Measurements from ENCODE around the gene LRRC32. TPM values are rescaled to one million over a fixed set of nuclear protein-coding genes. Genes with fewer than 3 reads are reported as not detected.

Gene LRRC32
- total and polyA plus RNA-seq, 10 of the 15 experiments (the other 5 are each of a cell fraction or from before 2014, with no cell fraction given) = 0.56 to 20.8 (median 7.4) TPM

DNA sequence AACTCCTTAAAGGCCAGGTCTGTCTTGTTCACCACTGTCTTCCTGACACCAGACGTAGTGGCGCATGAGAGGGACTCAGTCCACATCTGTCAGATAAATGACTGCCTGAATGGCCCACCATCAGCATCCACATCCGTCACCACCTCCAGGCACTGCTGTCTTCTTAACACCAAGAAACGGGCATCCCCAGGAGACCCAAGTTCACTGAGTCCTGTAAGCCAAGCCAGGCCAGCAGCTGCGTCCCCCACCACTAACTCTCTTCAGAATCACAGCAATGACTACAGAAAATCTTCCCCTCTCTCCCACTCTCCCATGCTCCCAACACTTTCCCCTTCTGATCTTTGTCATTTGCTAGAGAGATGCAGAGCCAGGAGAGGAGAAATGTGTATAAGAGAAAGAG lies 47.3 kb upstream of the LRRC32 start:
- intact Hi-C loops (cut with micrococcal nuclease; ENCODE audit: unreplicated experiment) = no loop called here
- TF ChIP-seq, protein P1, sequence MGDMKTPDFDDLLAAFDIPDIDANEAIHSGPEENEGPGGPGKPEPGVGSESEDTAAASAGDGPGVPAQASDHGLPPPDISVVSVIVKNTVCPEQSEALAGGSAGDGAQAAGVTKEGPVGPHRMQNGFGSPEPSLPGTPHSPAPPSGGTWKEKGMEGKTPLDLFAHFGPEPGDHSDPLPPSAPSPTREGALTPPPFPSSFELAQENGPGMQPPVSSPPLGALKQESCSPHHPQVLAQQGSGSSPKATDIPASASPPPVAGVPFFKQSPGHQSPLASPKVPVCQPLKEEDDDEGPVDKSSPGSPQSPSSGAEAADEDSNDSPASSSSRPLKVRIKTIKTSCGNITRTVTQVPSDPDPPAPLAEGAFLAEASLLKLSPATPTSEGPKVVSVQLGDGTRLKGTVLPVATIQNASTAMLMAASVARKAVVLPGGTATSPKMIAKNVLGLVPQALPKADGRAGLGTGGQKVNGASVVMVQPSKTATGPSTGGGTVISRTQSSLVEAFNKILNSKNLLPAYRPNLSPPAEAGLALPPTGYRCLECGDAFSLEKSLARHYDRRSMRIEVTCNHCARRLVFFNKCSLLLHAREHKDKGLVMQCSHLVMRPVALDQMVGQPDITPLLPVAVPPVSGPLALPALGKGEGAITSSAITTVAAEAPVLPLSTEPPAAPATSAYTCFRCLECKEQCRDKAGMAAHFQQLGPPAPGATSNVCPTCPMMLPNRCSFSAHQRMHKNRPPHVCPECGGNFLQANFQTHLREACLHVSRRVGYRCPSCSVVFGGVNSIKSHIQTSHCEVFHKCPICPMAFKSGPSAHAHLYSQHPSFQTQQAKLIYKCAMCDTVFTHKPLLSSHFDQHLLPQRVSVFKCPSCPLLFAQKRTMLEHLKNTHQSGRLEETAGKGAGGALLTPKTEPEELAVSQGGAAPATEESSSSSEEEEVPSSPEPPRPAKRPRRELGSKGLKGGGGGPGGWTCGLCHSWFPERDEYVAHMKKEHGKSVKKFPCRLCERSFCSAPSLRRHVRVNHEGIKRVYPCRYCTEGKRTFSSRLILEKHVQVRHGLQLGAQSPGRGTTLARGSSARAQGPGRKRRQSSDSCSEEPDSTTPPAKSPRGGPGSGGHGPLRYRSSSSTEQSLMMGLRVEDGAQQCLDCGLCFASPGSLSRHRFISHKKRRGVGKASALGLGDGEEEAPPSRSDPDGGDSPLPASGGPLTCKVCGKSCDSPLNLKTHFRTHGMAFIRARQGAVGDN (IDR thresholded peaks at IDR 0.05) = no peak
- TF ChIP-seq MEF2A (IDR thresholded peaks at IDR 0.05; ENCODE audit: insufficient read depth, low read depth, low read length) (no peak), ZNF24 (IDR thresholded peaks at IDR 0.05) (no peak), RBBP5 (conservative IDR thresholded peaks at IDR 0.05) (no peak), RCOR1 (conservative IDR thresholded peaks at IDR 0.05; ENCODE audit: low read depth, low read length) (no peak), ZNF622 (IDR thresholded peaks at IDR 0.05) (no peak), SUPT20H (IDR thresholded peaks at IDR 0.05; ENCODE audit: borderline replicate concordance, control insufficient read depth, low read depth, low read length) (no peak), ZZZ3 (IDR thresholded peaks at IDR 0.05; ENCODE audit: control insufficient read depth, insufficient read length, low read depth) (no peak), TCF3 (IDR thresholded peaks at IDR 0.05; ENCODE audit: borderline replicate concordance, insufficient read depth, low read depth, low read length) (no peak)
- TF ChIP-seq, protein P2, sequence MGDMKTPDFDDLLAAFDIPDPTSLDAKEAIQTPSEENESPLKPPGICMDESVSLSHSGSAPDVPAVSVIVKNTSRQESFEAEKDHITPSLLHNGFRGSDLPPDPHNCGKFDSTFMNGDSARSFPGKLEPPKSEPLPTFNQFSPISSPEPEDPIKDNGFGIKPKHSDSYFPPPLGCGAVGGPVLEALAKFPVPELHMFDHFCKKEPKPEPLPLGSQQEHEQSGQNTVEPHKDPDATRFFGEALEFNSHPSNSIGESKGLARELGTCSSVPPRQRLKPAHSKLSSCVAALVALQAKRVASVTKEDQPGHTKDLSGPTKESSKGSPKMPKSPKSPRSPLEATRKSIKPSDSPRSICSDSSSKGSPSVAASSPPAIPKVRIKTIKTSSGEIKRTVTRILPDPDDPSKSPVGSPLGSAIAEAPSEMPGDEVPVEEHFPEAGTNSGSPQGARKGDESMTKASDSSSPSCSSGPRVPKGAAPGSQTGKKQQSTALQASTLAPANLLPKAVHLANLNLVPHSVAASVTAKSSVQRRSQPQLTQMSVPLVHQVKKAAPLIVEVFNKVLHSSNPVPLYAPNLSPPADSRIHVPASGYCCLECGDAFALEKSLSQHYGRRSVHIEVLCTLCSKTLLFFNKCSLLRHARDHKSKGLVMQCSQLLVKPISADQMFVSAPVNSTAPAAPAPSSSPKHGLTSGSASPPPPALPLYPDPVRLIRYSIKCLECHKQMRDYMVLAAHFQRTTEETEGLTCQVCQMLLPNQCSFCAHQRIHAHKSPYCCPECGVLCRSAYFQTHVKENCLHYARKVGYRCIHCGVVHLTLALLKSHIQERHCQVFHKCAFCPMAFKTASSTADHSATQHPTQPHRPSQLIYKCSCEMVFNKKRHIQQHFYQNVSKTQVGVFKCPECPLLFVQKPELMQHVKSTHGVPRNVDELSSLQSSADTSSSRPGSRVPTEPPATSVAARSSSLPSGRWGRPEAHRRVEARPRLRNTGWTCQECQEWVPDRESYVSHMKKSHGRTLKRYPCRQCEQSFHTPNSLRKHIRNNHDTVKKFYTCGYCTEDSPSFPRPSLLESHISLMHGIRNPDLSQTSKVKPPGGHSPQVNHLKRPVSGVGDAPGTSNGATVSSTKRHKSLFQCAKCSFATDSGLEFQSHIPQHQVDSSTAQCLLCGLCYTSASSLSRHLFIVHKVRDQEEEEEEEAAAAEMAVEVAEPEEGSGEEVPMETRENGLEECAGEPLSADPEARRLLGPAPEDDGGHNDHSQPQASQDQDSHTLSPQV (IDR thresholded peaks at IDR 0.05) = no peak
- TF ChIP-seq, protein P3, sequence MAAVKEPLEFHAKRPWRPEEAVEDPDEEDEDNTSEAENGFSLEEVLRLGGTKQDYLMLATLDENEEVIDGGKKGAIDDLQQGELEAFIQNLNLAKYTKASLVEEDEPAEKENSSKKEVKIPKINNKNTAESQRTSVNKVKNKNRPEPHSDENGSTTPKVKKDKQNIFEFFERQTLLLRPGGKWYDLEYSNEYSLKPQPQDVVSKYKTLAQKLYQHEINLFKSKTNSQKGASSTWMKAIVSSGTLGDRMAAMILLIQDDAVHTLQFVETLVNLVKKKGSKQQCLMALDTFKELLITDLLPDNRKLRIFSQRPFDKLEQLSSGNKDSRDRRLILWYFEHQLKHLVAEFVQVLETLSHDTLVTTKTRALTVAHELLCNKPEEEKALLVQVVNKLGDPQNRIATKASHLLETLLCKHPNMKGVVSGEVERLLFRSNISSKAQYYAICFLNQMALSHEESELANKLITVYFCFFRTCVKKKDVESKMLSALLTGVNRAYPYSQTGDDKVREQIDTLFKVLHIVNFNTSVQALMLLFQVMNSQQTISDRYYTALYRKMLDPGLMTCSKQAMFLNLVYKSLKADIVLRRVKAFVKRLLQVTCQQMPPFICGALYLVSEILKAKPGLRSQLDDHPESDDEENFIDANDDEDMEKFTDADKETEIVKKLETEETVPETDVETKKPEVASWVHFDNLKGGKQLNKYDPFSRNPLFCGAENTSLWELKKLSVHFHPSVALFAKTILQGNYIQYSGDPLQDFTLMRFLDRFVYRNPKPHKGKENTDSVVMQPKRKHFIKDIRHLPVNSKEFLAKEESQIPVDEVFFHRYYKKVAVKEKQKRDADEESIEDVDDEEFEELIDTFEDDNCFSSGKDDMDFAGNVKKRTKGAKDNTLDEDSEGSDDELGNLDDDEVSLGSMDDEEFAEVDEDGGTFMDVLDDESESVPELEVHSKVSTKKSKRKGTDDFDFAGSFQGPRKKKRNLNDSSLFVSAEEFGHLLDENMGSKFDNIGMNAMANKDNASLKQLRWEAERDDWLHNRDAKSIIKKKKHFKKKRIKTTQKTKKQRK (IDR thresholded peaks at IDR 0.05; ENCODE audit: low read depth, low read length) = no peak
- TF ChIP-seq, protein P4, sequence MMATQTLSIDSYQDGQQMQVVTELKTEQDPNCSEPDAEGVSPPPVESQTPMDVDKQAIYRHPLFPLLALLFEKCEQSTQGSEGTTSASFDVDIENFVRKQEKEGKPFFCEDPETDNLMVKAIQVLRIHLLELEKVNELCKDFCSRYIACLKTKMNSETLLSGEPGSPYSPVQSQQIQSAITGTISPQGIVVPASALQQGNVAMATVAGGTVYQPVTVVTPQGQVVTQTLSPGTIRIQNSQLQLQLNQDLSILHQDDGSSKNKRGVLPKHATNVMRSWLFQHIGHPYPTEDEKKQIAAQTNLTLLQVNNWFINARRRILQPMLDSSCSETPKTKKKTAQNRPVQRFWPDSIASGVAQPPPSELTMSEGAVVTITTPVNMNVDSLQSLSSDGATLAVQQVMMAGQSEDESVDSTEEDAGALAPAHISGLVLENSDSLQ (IDR thresholded peaks at IDR 0.05) = no peak

More for the DNA sequence above, 47.3 kb upstream of the LRRC32 start:
- no peaks in the 10 kb centered on the region for H3K4me1 ChIP-seq (ENCODE audit: control insufficient read depth, insufficient read depth, low read length)
- in situ Hi-C loops (cut with MboI) = no loop called here
- CTCF ChIA-PET = interaction anchor here (0.6 to 1.5 kb wide), 8 partner anchors 15 to 523 kb away, joined by 3 to 6 read pairs (median 3); no protein-coding TSS in a partner anchor
- H3K9me3 ChIP-seq (replicated peaks; ENCODE audit: control insufficient read depth, insufficient read depth, low read length) = no peaks in the 10 kb centered on the region
- POLR2A ChIA-PET = no interaction called here
- H3K27me3 ChIP-seq (replicated peaks in 1 of 2; ENCODE audit: control insufficient read depth in 2 of 2, insufficient read depth in 2 of 2, low read length in 1 of 2) = peaks cover 0 to 4% of the 10 kb centered on the region in 2 experiments; a peak in 1 of 4 replicates
- RAD21 ChIA-PET (ENCODE audit: unreplicated experiment) = no interaction called here
- H3K9ac ChIP-seq (ENCODE audit: control insufficient read depth, insufficient read depth, low read length) = no peak overlapping the region
- no peaks in the 10 kb centered on the region for H4K20me1 ChIP-seq (ENCODE audit: control insufficient read depth, insufficient read depth)
- no peak overlapping the region for H3K27ac ChIP-seq (ENCODE audit: control insufficient read depth, insufficient read depth)
- H2AFZ ChIP-seq (ENCODE audit: control insufficient read depth, low read depth, low read length) = no peak overlapping the region
- SMC1A ChIA-PET (ENCODE audit: uncharacterized antibody, unreplicated experiment) = interaction anchor here (0.6 to 1.0 kb wide), 2 partner anchors 80 to 1044 kb away, joined by 3 read pairs; no protein-coding TSS in a partner anchor
- BruUV-seq (replicated peaks) = no TSS peak
- H3K4me3 ChIP-seq = no peak overlapping the region
- ATAC-seq (no peak), FAIRE-seq (no peak), DNase-seq (ENCODE audit: low read depth, low spot score) (no peak)
- WGBS (ENCODE audit: insufficient coverage, insufficient replicate concordance, low lambda C conversion rate, missing lambda C conversion rate) = 62% methylated on average over 5 of the region's 5 CpGs
- H3K4me2 ChIP-seq (ENCODE audit: control insufficient read depth, insufficient read depth) = no peak overlapping the region
- no peaks in the 10 kb centered on the region for H3K79me2 ChIP-seq (ENCODE audit: control insufficient read depth, insufficient read depth, low read length)
- H3K36me3 ChIP-seq (ENCODE audit: control insufficient read depth in 2 of 2, insufficient read depth in 2 of 2, low read length in 1 of 2) = no peaks in the 10 kb centered on the region
